ENCODE data around the gene PLD4.

The PLD4 gene

GRCh38 chr14:104924421-104925213 is at the start of gene PLD4:
PLD4 (plus strand) TSS chr14:104924879; CDS start chr14:104927141, 2,262 bp downstream.
- peak within 1 kb of the TSS; percentile 78 for H3K27ac ChIP-seq (ENCODE audit: low read depth, low read length)
- H4K20me1 ChIP-seq (ENCODE audit: control insufficient read depth, insufficient read depth, low read depth, low read length), result no peaks in the 10 kb centered on the region
- H3F3A ChIP-seq (ENCODE audit: control insufficient read depth, insufficient read depth), result peaks cover 8% of the 10 kb centered on the region
- H3K79me2 ChIP-seq (ENCODE audit: control insufficient read depth, low read length), result 0 out of 2 replicates have a peak, but pooled peaks cover 4% of the 10 kb centered on the region
- no peaks in the 10 kb centered on the region for H3K36me3 ChIP-seq (ENCODE audit: control insufficient read depth, low read length)
- H3K4me2 ChIP-seq (ENCODE audit: low read length), result peak within 1 kb of the TSS; percentile 97
- peak within 1 kb of the TSS; percentile 74 for H3K4me3 ChIP-seq (ENCODE audit: low read length)
- 0 out of 2 replicates have a peak, but pooled peaks cover 2% of the 10 kb centered on the region for H3K27me3 ChIP-seq (ENCODE audit: control insufficient read depth, low read length)
- H3K9me3 ChIP-seq (ENCODE audit: control insufficient read depth, insufficient read depth, low read length), result peaks cover 7% of the 10 kb centered on the region; the same call in 1 of the 2 replicates
- TF ChIP-seq EZH2phosphoT487 (IDR thresholded peaks at IDR 0.05; ENCODE audit: borderline replicate concordance, low read length), result no peak
- no peak for TF ChIP-seq CTCF (IDR thresholded peaks at IDR 0.05; ENCODE audit: low read depth, low read length, poor library complexity, severe bottlenecking)
- no peaks in the 10 kb centered on the region for H3K9me2 ChIP-seq (replicated peaks; ENCODE audit: control insufficient read depth, low read length)
- peaks cover 56% of the 10 kb centered on the region for H3K4me1 ChIP-seq (ENCODE audit: control insufficient read depth, low read length)

- no peak for TF ChIP-seq CTCF (IDR thresholded peaks at IDR 0.05; ENCODE audit: low read depth, low read length, poor library complexity, severe bottlenecking)
- TF ChIP-seq EZH2phosphoT487 (IDR thresholded peaks at IDR 0.05; ENCODE audit: borderline replicate concordance, low read length), result no peak
- Histone ChIP-seq H3K79me2 (ENCODE audit: control insufficient read depth, low read length) (no peaks in the 10 kb centered on the region), H3K27ac (ENCODE audit: low read depth, low read length) (no peak overlapping the region), H3K9me2 (replicated peaks; ENCODE audit: control insufficient read depth, low read length) (no peaks in the 10 kb centered on the region), H3K36me3 (ENCODE audit: control insufficient read depth, low read length) (no peaks in the 10 kb centered on the region), H3K4me3 (ENCODE audit: low read length) (no peak overlapping the region), H3K9me3 (ENCODE audit: control insufficient read depth, insufficient read depth, low read length) (no peaks in the 10 kb centered on the region), H3K27me3 (ENCODE audit: control insufficient read depth, low read length) (no peaks in the 10 kb centered on the region), H4K20me1 (ENCODE audit: control insufficient read depth, insufficient read depth, low read depth, low read length) (no peaks in the 10 kb centered on the region), H3K4me1 (ENCODE audit: control insufficient read depth, low read length) (peaks cover 4% of the 10 kb centered on the region), H3K4me2 (ENCODE audit: low read length) (no peak overlapping the region), H3F3A (ENCODE audit: control insufficient read depth, insufficient read depth) (no peaks in the 10 kb centered on the region)
Measured at GRCh38 chr14:104875412-104875751, 49.3 kb upstream of the PLD4 start.

- Histone ChIP-seq H3K4me2 (ENCODE audit: low read length) (no peak overlapping the region), H3K4me3 (ENCODE audit: low read length) (no peak overlapping the region), H3K4me1 (ENCODE audit: control insufficient read depth, low read length) (peaks cover 4% of the 10 kb centered on the region), H3K9me3 (ENCODE audit: control insufficient read depth, insufficient read depth, low read length) (no peaks in the 10 kb centered on the region), H4K20me1 (ENCODE audit: control insufficient read depth, insufficient read depth, low read depth, low read length) (no peaks in the 10 kb centered on the region), H3K27ac (ENCODE audit: low read depth, low read length) (no peak overlapping the region), H3K79me2 (ENCODE audit: control insufficient read depth, low read length) (no peaks in the 10 kb centered on the region), H3K36me3 (ENCODE audit: control insufficient read depth, low read length) (no peaks in the 10 kb centered on the region), H3K27me3 (ENCODE audit: control insufficient read depth, low read length) (no peaks in the 10 kb centered on the region), H3F3A (ENCODE audit: control insufficient read depth, insufficient read depth) (no peaks in the 10 kb centered on the region), H3K9me2 (replicated peaks; ENCODE audit: control insufficient read depth, low read length) (no peaks in the 10 kb centered on the region)
- TF ChIP-seq EZH2phosphoT487 (IDR thresholded peaks at IDR 0.05; ENCODE audit: borderline replicate concordance, low read length) (no peak), CTCF (IDR thresholded peaks at IDR 0.05; ENCODE audit: low read depth, low read length, poor library complexity, severe bottlenecking) (no peak)
Measured at GRCh38 chr14:104875811-104876210, 48.9 kb upstream of the PLD4 start.
